Stimulated activated CD8-positive, alpha-beta memory T cell treated with anti-CD3 and anti-CD28 coated beads, Interleukin-2, amount 100 ng/mL, for 48 hours (primary cell): Measurements from ENCODE around the gene APH1B.
"Not testable (repeated sequence)": the region's sequence is repeated elsewhere in the genome, so short reads cannot be mapped to it uniquely, and the experiment has no call there.

Source experiments
- DNase-seq, 2 donors: peaks; one replicate each; pipeline ENCODE4 v3.0.0-alpha.2; 2020; ENCODE audit warnings: low read depth in 2 of 2

The APH1B gene

GRCh38 chr15:63277038-63277892 is at the start of gene APH1B:
Gene APH1B, plus strand, starts transcription at chr15:63277605. Its CDS starts 19 bp downstream, at chr15:63277624.
- peak; percentile 60 to 61 for DNase-seq

- no peak for DNase-seq
These were observed 49.7 kb upstream of the APH1B start for GRCh38 chr15:63227689-63228088.

DNA sequence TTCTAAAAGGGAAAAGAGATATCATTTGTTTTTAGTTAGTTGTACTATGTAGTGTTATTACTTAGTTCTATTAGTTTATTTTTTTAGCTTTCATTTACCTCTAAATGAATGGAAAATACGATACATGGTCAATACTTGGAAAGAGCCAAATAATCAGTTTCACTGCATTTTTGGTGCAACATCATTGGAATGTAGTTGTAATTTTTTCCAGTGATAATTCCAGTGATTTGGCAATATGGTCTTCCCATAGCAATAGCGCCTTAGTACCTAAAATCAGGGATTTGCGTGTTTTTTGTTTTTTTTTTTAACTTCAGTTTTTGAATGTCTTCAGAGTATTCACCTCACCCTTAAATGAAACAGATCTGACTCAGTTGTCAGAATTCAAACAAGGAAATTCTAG is 46.2 kb upstream of the APH1B start:
- DNase-seq = no peak

- no peak for DNase-seq
These were observed 45.7 kb upstream of the APH1B start for GRCh38 chr15:63231706-63232105.

GRCh38 chr15:63232405-63232804 is 45.0 kb upstream of the APH1B start:
- DNase-seq = no peak

DNA sequence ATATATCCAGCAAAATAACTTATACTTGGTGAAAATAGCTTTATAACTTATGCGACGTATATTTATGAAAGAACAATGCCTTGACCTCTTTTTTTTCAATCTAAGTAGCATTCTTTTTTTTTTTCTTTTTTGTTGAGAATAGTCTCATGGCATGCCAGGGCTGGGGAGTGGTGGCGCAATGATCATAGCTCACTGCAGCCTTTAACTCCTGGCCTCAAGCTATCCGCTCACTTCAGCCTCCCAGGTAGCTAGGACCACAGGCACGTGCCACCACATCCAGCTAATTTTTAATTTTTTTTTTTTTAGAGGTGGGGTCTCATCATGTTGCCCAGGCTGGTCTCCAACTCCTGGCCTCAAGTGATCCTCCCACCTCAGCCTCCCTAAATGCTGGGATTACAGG is 44.5 kb upstream of the APH1B start:
- DNase-seq = no peak

DNA sequence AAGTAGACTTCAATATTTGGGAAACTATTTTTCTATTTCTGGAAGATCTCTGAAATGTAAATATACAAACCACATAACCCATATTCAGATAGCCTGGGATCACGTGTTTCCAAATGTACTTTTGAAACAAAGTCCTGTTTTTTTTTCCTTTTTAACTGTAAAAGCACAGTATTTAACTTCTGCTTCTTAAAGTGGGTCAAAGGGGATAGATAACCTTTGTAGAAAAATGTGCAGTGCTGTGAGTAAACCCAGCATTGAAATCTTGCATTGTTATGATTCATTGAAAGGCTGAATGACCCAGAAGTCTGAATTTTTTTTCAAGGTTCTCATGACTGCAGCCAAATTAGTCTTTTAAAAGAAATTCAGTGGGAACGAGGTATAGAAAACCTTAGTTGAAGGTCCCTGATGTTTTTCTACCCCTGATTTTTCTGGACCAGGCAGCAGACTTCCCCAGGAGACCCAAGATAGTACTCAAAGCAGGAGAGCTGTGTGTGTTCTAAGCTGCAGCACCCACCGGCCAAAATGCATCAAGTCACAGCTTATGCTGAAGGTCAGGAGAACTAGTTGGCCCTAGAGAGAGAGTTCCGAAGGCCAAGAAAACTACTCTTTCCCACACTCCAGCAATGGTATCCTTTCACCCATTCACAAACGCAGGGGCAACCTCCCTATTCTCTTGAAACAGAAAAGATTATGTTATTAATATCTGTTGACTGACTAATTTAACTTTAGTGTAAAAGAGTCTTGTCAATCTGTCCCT is 43.6 kb upstream of the APH1B start:
- DNase-seq = no peak

DNA sequence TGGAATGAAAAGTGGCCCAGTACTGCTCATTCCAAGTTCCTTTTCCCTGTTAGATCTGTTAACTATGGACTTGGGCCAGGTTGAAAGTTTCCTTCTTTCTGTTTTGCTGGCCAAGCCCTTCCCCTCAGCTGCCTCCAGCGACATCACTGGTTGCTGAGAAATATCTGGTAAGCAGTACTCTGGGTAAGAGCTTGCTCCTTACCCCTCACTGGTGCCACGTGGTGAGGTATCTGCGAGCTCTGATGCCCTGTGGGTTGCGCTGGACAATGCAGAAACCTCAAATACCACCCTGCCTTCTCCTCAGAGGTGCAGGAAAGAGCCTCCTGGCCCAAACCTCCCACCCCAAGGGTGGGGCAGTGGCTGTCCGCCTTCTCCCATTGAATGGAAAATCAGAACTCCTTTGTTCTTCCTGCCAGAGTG is 42.9 kb upstream of the APH1B start:
- no peak for DNase-seq

DNA sequence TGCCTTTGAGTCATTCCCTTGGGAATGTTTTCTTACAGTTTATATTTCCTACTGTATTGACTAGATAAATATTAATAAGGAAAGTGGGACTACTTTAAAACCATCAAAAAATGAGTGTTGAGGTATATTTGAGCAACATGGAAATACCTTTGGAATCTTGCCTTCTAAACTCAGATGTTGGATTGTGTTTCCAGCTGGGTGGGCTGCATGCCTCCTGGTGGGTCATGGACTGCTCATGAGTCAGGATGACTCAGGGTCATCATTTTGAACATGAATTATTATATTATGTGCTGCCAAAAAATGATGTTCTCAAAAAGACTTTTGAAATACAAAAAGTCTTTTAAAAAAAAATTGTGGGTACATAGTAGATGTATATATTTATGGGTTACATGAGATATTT is 41.1 kb upstream of the APH1B start:
- no peak for DNase-seq

- not testable (repeated sequence) for DNase-seq
These were observed 40.3 kb upstream of the APH1B start for GRCh38 chr15:63237086-63237485.

DNA sequence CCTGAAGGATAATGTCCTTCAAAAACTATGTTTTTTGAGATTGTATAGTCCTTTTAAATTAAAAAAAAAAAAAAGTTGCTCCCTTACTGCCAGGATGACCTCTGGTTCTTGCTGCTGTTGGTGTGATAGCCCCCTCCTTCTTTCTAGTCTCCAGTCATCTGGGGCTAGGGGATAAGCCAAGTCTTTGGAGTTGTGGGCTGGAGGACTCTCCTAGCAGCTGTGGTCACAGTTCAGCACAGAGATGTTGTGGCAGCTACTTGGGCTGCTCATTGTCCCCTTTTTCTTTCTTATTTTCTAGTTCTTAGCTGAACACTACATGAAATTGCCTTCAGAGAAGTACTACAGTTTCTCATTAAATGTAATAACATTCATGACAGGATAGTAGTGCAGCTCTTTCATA is 39.2 kb upstream of the APH1B start:
- DNase-seq = no peak

- peak in 1 of 2 donors; percentile 21 for DNase-seq
These were observed 38.6 kb upstream of the APH1B start for GRCh38 chr15:63238796-63239195.

- no peak for DNase-seq
These were observed 37.3 kb upstream of the APH1B start for GRCh38 chr15:63240109-63240508.

DNA sequence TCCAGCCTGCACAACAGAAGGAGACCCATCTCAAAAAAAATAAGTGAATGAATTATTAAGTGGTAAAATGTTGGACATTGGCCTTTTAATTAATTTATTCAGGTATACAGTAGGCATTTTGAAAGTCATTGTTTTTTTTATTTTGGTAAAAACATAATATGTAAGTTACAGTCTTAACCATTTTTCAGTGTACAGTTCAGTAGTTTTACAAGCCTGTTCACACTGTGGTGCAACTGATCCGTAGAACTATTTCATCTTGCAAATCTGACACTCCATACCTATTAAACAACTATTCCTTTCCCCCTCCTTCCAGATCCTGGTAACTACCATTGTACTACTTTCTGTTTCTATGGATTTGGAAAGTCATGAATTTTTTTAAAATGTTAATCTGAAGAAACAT is 36.1 kb upstream of the APH1B start:
- no peak for DNase-seq

DNA sequence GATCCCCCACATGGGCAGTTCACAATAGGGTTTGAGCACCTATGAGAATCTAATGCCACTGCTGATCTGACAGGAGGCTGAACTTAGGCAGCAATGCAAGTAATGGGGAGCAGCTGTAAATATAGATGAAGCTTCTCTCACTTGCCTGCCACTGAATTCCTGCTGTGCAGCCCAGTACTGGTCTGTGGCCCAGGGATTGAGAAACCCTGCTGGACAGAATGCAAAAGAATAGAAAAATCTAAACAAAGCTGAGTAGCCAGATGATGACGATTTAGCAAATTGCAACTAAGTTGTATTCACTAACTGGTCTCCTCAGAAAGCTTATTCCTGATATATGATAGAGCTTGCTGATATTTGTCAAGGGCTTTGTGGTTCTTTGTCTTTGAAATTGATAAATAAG is 34.3 kb upstream of the APH1B start:
- no peak for DNase-seq

- no peak for DNase-seq
These were observed 33.6 kb upstream of the APH1B start for GRCh38 chr15:63243776-63244175.

- no peak for DNase-seq
These were observed 33.0 kb upstream of the APH1B start for GRCh38 chr15:63244399-63244798.

DNA sequence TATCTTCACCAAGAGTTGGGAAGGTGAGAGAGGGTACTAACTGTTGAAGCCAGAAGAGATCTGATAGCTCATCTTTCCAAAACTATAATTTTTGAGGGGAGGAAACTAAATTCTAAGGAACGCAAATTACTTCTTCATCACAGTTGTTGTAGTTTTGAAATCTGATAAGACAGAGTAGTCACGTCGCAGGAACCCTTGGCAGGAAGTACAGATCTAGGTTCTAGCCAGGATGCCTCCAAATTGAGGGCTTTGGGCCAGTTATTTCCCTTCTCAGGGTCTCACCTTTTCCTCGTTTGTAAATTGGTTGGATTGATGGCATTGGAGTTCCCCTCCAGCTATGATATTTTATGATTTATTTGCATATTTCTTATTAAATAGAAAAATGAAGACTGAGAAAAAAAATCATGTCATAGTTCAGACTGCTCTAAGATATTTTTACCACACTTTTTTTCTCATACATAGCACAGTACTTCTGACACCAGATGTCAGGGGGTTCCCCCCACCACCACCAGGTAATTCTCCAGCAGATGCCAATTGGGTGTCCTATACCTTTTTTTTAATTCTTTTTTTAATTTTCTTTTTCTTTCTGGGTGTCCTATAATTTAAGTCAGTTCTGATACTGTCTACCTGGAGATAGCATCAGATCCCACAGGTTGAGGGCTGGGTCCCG is 32.3 kb upstream of the APH1B start:
- no peak for DNase-seq

DNA sequence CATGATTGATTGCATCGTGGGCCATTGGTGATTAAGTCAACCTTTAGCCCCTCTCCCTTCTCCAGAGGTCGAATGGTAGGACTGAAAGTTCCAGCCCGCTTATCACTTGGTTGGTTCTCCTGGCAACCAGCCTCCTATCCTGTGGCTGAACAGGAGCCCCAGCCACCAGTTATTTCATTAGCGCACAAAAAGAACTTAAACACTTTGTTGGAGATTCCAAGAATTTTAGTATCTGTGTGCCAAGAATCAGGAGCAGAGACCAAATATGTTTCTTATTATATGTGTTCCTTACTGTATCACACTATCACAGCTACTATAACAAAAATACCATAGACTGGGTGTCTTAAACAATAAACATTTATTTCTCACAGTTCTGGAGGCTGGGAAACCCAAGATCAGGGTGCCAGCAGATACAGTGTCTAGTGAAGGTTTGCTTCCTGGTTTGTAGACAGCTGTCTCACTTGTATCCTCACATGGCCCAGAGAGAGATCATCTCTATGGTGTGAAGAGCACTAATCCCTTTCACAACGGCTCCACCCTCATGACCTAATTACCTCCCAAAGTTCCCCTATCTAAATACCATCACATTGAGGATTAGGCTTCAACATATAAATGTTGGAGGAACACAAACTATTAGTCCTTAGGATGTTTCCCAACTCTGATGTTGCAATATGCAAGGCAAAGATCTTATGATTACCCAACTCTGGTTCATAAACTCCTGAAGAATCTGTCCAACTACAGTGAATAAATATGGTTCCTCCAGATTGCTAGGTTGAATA is 30.5 kb upstream of the APH1B start:
- no peak for DNase-seq

DNA sequence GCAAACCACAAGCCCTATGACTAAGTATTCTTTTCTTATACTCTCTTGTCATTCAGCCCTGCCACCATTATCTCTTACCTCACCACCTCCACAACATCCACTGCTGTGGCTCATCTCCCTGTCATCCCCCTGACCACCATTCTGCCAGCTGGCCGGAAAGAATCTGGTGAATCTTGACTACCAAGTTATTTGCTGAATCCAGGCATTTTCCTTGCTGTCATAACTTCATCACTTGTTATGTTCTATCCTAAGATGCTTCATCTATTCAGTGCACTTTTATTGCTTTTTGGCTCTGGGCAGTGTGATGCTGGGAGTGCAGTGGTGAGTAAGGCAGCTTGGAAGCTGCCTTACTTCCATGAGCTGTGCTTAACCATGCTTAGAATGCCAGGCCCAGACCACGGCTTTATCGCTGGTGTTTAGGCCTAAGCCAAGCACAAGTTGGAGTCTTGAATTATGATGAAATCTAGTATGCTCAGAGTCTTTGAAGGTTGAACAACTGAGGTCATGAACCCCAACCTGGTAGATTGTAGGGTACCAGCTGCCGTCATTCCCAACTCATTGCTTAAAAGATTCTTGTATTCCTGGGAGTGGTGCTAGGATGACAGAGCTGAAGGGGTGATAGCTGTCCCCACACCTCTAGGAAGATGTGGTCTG is 27.0 kb upstream of the APH1B start:
- no peak for DNase-seq

DNA sequence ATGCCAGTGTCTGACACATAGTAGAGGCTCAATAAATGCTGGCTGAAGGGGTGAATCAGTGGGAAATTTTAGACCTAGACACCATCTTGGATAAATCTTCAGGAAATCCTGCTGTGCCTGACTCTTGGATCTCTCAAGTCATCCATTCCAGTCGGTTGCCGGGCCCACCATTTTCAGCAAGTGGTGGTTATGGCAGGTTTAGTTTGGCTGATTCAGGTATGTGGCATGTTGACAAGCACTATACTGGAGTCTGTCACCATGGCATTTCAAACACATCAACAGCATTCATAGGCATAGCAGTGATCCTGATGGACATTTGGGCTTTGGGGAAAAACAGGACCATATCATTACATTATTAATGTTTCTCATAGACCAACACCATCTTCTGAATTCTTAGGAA is 25.7 kb upstream of the APH1B start:
- no peak for DNase-seq
